HG02571 (cell line): ENCODE measurements around the gene IRAG1.
A peak's percentile ranks its signal among the peaks of the same experiment; 100 is the strongest.

Source experiments
- ATAC-seq: cut with Tn5 transposase; IDR thresholded peaks from one replicate; pipeline ENCODE4 v1.9.1; 2021; ENCODE audit warnings: mild to moderate bottlenecking, moderate library complexity; ENCODE audit not compliant: unreplicated experiment

IRAG1 gene

DNA sequence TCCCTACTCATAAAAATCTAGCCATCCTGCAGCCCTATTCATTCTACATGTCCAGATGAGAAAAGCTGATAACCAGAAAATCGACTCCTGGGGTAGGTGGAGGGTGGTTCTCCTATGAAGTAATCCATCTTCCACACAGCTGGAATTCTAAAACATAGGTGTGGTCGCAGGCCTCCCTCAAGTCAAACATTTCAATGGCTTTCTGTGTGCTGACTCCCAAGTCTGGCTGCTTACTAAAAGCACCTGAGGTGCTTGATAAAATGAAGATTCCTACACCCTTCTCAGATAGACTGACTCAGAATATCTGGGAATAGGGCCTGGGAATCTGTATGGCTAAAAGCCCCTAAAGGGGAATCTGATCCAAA, 26.1 kb downstream of the IRAG1 start:
- ATAC-seq: no peak

DNA sequence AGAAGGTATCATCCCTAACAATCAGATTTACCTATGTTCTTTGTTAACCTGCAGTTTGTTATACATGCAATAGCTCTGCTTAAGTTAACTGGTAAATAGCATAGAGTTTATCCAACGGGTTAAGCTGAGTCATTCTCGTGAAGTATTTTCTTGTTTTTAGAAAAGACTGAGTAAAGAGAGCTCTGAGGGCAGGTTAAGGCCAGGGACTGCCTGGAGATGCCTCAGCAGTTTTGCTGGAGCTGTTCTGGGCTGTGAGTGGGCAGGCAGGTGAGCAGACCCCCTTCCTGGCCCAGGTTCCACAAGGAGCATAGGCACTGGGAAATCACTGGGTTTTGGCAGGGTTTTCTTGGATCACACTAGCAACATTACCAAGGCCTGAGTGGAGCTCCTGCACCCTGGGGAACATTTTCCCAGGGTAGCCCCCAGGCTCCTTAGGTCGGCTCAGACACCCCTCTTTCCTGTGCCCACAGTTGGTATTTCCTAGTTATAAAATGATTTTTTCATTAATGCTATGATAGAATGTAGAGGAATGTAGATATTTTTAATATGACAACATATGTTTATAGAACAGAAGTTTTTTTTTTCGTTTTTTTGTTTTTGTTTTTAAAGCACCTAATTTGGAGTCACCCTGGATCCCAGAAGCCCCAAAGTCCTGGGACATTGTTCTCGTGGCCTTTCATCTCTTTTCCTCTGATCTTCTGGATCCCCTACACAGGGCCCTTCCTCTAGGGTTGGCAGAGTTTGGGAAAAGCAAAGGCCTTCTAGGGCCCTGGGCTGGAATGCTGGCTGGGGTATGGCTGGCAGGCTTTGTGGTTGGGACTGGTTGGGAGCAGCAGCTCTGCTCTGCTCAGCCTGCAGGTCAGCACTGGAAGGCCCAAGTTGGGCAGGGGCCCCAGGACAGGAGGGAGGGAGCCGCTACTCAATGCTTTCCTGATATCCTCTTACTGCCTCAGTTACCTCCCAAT, 26.7 kb downstream of the IRAG1 start:
- no peak for ATAC-seq

- no peak for ATAC-seq
Measured at GRCh38 chr11:10664496-10664895, 29.1 kb downstream of the IRAG1 start.

GRCh38 chr11:10663990-10664389, 29.6 kb downstream of the IRAG1 start:
- no peak for ATAC-seq

DNA sequence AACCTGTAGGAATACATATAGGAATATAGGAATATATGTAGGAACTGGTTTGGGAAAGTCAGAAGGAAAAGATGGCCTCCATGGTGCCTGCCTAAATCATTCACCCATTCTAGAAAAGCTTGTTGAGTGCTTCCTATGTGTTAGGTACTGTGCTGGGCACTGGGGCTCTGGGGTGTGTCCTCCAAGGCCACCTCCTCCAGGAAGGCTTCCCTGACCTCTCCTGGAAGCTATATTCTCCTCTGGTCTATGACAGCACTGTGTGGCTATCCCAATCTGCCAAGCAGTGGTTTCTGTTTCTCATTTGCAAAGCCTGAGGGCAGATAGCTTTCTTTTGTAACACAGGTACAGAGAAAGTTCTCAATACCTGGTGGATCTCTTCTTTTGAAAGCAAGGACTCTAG, 30.2 kb downstream of the IRAG1 start:
- no peak for ATAC-seq

GRCh38 chr11:10660323-10660722, 33.2 kb downstream of the IRAG1 start:
- ATAC-seq: no peak

- no peak for ATAC-seq
Measured at GRCh38 chr11:10659339-10660216, 34.0 kb downstream of the IRAG1 start.

GRCh38 chr11:10658621-10659338, 34.8 kb downstream of the IRAG1 start:
- no peak for ATAC-seq

- ATAC-seq: peak; percentile 46
Measured at GRCh38 chr11:10657308-10658271, 36.0 kb downstream of the IRAG1 start.

DNA sequence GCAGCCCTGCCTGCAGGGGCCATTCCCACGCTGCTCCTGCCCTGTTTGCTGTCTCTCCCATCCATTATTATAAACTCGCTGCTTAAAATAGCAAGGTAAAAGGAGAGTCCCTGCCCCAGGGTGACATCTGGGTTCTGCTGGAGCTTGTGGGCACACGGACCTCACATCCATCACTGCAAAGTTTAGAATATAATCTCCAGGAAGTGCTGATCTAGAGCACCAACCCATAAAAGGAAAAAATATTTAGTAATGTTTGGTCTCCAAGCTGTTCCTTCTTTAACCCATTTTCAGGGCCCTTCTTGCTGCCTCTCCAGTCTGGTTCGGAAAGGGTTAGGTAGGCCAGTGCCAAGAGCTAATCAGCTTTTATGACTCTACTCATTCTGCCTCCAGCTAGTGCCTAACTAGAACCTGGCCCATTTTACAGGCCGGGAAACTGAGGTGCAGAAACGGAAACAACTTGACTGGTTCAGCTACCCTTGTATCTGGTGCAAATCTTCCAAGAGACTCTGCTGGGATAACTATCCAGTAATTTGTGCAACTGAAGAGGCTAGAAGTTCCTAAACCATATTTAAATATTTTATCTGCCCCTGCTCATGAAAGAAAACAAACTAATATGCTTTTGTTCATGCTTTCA, 37.5 kb downstream of the IRAG1 start:
- no peak for ATAC-seq

DNA sequence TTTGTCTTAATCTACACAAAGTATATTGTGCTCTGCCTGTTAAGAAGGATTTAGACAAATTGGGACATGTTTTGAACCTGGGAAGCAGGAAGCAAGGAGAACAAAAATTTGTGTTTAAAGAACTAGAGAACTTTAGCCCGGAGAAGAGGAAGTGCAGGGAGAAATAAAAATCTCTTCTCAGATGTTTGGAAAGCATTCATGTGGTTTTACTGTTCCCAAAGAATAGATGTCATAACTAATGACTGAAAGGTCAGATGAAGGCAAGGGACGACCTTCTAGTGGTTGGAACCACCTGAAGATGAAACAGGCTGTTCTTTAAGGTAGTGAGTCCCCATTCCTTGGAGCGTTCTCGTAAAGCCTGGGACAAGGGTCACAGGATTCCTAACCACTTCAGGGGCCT, 38.3 kb downstream of the IRAG1 start:
- no peak for ATAC-seq

- no peak for ATAC-seq
Measured at GRCh38 chr11:10654811-10655150, 38.8 kb downstream of the IRAG1 start.

DNA sequence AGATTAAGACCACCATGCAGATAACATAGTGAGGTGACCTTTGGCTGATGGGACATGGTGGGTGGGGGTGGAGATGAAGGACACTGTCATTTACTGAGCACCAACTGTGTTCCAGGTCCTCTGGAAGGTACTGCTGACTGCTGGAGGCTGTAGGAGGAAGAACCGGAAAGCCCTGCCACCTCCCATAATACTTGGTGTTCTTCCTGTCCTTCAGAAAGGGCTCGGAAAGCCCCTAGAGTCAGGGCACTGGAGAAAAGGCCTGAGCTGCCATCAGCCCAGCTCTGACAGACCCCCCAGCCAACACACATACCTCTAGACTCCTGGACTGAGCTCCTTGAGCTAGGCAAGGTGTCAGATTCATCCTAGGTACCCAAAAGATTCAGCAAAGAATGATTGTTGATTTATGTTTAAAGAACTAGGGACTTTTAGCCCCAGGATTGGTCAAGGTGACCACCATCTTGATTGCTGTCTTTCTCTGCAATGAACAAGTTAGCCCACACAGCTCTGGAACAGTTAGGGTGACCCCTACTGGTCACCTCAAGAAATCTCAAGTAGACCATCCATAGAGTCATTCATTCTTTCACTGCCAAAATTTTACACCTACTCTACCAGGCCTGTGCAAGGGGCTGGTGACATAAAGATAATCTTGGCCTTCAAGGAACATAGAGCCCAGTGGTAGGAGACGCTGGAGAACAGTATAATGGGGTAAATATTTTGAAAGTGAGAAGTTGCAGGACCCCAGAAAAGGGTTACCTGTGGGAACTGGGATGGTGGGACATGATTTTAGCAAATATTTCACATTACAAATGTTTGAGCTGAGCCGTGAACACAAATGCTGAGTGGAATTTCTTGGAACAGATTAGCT, 39.4 kb downstream of the IRAG1 start:
- no peak for ATAC-seq

GRCh38 chr11:10653261-10653660, 40.3 kb downstream of the IRAG1 start:
- ATAC-seq: no peak

DNA sequence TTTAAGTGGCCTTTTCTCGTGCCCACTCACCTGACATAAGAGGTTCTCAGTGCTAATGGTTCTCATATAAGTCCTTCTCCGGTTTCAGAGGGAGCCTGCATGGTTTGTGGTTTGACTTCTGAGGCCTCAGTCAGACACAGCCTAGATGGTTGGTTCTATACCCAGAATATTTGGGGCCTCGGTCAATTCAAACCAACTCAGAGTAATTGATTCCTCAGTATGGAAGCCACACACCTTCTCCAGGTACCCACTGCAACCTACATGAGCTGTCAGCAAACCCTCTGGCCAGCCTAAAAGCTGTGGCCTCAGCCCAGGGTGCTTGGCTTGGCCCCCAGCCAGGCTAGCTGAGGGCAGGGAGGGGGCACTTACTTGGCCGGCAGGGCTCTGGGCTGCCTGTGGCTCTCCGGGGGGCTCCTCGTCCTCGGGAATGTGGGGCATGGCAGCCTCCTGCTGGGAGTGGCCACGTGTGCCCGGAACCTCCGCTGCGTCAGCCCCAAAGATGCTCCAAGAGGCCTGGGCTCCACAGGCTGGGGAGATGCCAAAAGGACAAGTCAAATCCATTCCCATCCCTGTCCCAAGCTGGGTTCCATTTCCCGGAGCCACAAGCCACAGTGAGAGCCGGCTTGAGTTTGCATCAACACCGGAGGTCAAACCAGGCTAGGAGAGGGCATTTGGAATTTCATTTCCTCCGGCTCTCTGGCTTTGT, 41.7 kb downstream of the IRAG1 start:
- ATAC-seq: no peak

DNA sequence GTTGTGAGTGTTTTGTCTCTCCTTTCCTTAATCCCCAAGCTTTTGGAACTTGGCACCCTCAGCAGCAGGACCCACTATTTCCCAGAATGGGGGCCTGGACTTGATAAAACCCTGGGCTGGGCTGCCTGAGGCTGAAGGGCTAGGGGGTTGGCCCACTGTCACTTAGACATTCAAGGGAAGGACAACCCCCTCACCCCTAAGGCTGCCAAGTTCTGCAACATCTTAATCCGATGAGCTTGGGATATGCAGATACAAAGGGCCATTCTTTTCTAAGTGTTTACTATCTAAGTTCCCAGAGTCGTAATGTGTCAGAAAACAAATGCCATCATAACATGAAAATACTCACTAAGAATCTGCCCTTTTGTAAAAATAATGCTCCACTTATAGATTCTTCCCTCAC, 42.9 kb downstream of the IRAG1 start:
- no peak for ATAC-seq

DNA sequence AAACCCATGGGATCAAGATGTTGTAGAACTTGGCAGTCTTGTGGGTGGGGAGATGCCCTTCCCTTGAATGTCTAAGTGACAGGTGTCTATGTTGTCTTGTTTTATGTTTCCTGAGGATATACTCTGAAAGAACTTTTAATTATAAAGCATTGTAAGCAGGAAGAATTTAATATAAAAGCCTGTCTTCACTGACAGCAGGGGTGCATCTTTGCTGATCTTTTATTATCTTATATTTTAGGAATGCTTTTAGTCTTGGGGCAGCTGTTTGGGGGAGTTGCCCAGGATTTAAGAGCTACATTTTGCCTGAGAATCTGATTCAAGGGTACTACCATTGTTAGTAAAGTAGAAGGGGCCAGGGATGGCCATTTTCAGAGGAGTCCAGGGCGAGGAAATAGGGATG, 43.4 kb downstream of the IRAG1 start:
- ATAC-seq: no peak

DNA sequence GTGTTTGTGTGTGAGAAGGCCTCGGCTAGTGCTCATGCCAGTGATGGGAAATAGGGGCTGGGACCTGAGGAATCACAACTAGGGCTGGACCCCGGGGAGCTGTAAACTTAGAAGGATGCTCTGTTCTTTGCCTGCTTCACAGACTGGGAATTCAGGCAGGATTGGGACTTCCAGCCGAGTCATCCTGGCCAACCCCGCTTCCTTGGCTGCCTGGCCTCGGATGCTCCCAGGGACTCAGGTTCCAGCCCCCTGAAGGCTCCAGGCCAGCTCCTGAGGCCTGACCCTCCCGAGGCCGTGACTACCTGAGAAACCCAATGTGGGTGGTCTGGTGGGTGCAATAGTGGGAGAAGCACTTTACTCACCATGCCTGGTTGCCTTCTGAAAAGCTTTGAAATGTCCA, 44.7 kb downstream of the IRAG1 start:
- no peak for ATAC-seq
